SKM-1 (cell line): ENCODE data around the gene HIPK1.

Experiments used
- DNase-seq: peaks from one replicate; lab custom pipeline; 2025; ENCODE audit not compliant: unreplicated experiment; lab: John Stamatoyannopoulos, UW

HIPK1 gene

GRCh38 chr1:113928941-113929749 lies at the start of gene HIPK1:
HIPK1 (plus strand) TSS chr1:113929324.
- DNase-seq: peak; percentile 77

DNA sequence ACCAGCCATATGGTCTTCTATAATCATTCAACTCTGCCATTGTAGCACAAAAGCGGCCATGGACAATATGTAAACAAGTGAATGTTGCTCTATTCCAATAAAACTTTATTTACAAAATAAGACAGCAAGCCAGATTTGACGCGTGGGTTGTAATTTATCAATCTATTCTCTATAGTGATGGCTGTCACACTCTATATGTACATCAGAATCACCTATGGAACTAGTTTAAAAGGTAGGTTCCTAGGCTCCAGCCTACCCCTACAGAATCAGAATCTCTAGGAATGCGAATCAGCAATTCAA lies 49.4 kb upstream of the HIPK1 start:
- DNase-seq: no peak

DNA sequence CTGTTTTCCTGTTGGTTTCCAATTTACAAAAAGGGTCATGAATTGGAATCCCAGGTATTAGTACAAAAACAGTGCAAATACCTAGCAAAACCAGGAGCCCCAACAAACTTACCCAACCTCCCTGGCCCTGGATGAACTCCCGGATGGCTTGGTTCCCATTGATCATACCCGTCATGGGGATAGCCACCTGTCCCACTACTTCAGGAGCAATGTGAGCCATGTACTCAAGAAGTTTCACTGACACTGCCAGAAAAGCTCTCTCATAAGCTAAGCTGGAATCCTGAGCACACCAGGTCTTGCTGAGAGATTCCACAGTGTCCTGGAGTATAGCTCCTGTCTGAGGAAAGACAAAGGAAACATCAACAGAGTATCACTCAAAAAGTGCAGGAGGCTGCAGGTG lies 47.5 kb upstream of the HIPK1 start:
- no peak for DNase-seq

- no peak for DNase-seq
Observed at GRCh38 chr1:113886417-113887401, 42.4 kb upstream of the HIPK1 start.

GRCh38 chr1:113887402-113888175 lies 41.5 kb upstream of the HIPK1 start, which contains the start of gene BCL2L15:
BCL2L15 (minus strand) TSS chr1:113887581; CDS start chr1:113887375, 206 bp downstream.
- DNase-seq: no peak

- no peak for DNase-seq
Observed at GRCh38 chr1:113890816-113891215, 38.3 kb upstream of the HIPK1 start.

GRCh38 chr1:113891631-113892220 lies 37.4 kb upstream of the HIPK1 start:
- no peak for DNase-seq

GRCh38 chr1:113893267-113893666 lies 35.9 kb upstream of the HIPK1 start:
- DNase-seq: no peak

DNA sequence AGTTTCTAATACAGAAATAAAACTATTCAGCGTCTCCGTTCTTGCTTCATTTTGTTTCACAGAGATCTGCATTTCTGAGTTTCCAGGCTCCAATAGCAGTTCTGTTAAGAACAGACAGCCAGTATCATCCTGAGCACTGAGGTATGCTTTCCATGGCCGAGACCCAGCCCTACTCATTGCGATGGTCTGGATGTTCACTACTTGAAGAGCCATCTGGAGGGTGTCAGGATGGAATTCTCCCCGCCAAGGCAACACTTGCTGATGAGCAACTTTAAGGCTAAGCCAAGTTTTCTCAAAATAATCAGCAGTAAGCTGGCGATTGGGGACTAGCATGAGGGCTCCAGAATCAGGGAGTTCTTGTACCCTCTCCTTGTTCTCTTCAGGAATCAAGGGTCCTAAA lies 34.0 kb upstream of the HIPK1 start:
- no peak for DNase-seq

DNA sequence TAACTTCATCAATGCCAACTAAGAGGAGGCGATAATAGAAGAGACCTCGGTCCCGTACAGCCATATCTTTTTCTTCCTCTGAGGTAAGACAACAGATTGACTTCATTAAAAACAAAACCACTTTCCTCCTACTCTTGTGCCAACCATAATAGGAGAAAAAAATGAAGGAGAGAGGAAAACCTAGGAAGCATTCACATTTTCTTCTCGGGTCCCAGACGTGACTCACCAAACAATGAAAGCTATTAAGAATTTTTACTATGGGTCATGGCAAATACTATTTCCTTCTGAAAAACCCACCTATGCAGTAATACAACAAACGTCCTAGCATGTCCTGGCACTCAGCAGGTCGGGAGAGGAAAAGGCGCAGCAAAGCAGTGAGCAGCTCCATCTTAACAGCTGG lies 33.2 kb upstream of the HIPK1 start:
- no peak for DNase-seq

- DNase-seq: no peak
Observed at GRCh38 chr1:113898241-113898814, 30.8 kb upstream of the HIPK1 start.

GRCh38 chr1:113899111-113899510 lies 30.0 kb upstream of the HIPK1 start:
- no peak for DNase-seq

- no peak for DNase-seq
Observed at GRCh38 chr1:113901191-113901590, 27.9 kb upstream of the HIPK1 start.

DNA sequence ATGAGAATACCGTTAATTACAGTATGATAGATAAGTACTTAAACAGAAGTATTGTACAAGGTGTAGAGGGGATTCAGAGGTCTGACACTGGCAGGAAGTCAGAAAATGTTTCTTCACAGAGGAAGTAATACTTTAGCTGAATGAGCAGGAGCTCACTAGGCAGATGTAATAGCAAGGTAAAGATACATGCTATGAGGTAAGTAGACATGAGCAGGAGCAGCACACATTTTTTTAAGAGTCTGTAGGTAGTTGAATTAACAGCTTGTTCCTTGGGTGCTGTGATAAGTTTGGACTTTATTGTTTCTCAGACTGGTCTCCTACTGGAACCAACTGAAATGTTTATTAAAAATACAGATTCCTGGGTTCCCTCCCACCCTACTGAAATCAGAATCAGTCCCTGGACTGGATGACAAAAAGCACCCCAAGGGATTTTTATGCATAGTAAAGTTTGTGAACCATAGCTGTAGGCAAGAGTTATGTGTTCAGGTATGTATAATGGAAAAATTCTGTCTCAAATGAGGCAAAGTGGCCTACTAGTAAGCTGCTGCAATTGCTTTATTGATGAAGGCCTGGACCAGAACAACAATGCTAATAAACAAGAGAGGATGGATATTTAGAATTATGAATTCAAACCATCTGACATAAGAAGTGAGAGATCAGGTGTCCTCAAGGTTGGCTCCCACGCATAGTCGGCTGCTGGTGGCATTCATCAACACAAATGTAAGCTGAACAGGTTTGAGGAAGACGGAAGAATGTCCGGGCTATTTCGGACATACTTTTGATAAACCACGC lies 25.4 kb upstream of the HIPK1 start:
- DNase-seq: no peak

DNA sequence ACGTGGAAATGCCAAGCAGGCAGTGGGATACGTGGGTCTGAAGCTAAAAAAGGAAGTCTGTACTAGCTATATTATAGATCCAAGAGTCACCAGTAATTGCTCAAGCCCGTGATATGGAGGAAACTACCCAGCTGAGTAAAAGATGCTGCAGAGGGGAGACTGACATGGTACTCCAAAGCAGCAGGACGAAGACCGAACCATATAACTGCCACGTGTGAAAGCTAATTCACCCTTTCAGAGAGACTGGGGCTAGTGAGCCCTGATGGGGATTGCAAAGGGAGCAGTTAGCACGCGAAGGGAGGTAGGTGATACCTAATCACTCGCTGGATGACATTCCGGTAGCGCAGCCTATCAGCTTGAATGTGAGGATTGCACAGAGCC lies 24.8 kb upstream of the HIPK1 start:
- DNase-seq: no peak

DNA sequence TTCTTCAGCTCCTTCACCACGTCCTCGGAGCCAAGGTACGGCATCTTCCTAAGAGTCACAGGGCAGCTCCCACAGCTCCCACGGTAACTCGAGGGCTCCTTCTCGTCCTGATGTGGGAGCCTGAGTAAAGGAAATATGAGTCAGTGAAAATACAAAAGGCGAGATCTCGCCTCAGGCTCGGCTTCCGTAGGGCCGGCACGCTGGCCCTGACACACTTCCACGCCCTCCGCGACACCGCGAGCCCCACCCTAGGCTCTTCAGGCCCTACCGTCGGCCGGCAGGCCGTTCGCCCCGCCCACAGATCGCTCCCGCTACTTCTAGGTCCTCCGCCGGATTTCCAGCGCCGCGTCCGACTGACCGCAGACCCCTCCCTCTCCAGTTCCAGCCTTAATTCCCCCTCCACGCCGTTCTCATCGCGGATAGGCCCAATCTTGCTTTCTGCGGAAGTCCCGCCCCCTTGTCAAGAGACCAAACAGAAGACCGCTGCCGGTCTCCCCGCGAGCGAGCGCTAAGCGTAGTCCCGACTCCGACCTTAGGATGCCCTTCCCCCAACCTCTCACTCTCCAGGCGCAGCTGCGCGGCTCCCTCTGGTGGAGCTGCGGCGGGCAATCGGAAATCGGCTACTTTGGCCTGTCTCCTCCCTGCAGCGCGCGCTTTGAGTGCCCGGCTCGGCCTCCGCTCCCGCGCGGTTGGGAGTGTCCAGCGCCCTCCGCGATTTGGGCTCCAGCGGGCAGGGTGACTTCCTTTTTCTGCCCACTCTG lies 24.3 kb upstream of the HIPK1 start, which contains the start of the genes AP4B1 and DCLRE1B:
TSS of gene AP4B1 (minus strand) at position 126 of the 761 bp plus-strand sequence. CDS start at position 44, 82 bp downstream.
TSS of gene DCLRE1B (plus strand) at position 653 of the 761 bp plus-strand sequence. CDS start 261 bp downstream, outside the sequence.
- DNase-seq: peak; percentile 99

- DNase-seq: no peak
Observed at GRCh38 chr1:113905435-113905861, 23.7 kb upstream of the HIPK1 start.

DNA sequence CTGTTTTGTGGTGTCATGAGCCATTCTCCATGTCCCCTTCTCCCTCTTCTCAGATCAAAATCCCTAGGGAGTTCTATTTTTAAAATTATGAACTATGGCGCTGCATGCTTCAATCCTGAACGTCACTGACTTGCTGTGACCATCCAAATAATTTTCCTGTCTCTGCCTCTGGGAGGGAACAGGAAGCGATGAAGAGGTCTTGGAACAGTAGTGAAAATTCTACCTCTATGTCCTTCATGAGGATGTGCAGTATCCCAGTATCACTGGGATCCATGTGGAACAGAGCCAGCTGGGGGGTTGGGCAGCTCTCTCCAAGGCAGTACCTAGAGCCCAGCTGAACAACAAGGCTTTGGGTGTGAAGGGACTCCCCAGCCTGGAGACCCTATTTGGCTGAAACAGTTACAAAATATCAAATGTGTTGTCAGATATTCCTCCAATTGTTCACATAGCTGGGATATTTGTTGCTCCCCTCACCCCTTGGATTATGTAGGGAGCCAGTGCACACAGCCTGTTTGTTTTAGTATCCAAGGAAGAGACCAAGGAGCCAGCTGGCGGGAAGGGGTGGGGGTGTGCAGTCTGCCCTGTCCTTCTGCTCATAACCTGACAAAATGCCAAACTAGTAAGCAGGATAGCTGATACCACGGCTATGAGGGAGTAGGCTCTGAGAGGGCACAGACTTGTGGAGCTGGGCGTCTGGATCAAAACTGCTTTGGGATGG lies 16.4 kb upstream of the HIPK1 start:
- no peak for DNase-seq
